Activated CD8-positive, alpha-beta T cell treated with anti-CD3 and anti-CD28 coated beads for 36 hours (primary cell): ENCODE measurements around the gene TBP. TPM values are rescaled to one million over a fixed set of nuclear protein-coding genes. Genes with fewer than 3 reads are reported as not detected.

ENCODE experiments used
- ATAC-seq: fragments of 200-7000 bp; cut with Tn5 transposase; one replicate; pipeline ENCODE4 v1.10.0; 2021; ENCODE audit warnings: mild to moderate bottlenecking, moderate library complexity
- CTCF ChIA-PET: fragments of 350-600 bp; sonication (Branson Sonifier 250); formaldehyde crosslinking; loops from one replicate; lab custom pipeline; 2021; ENCODE audit warnings: antibody characterized with exemption; lab: Charles Lee
- POLR2A ChIA-PET: fragments of 350-600 bp; sonication (Branson Sonifier 250); formaldehyde crosslinking; loops from one replicate; lab custom pipeline; 2021; ENCODE audit warnings: antibody characterized with exemption; lab: Charles Lee
- DNase-seq: peaks from one replicate; pipeline ENCODE4 v3.0.0-alpha.2; 2020
- H3K27ac Mint-ChIP-seq: one replicate; pipeline ENCODE4 v1.8.0; 2021; ENCODE audit warnings: mild to moderate bottlenecking, mixed read lengths
- H3K27me3 Mint-ChIP-seq: one replicate; pipeline ENCODE4 v1.8.0; 2021; ENCODE audit warnings: mixed read lengths
- H3K36me3 Mint-ChIP-seq: one replicate; pipeline ENCODE4 v1.8.0; 2021; ENCODE audit warnings: low read depth, mixed read lengths
- H3K4me1 Mint-ChIP-seq: one replicate; pipeline ENCODE4 v1.8.0; 2021; ENCODE audit warnings: low read depth, mixed read lengths
- H3K4me3 Mint-ChIP-seq: one replicate; pipeline ENCODE4 v1.8.0; 2021; ENCODE audit warnings: mild to moderate bottlenecking, moderate library complexity, mixed read lengths
- H3K9me3 Mint-ChIP-seq: one replicate; pipeline ENCODE4 v1.8.0; 2021; ENCODE audit warnings: mixed read lengths
- intact Hi-C: fragments of 100-400 bp; cut with micrococcal nuclease; formaldehyde crosslinking; loops from one replicate; pipeline ENCODE4 v1.10.0; 2022
- total RNA-seq, 2 experiments: library from RNA; stranded (reverse); gene quantifications; one replicate each; pipeline ENCODE4 v1.2.3, GENCODE V29; 2021
- TF ChIP-seq, protein P1 (sequence below): fragments of 200-600 bp; IDR thresholded peaks from one replicate; pipeline ENCODE4 v1.8.0; 2022; ENCODE audit warnings: antibody characterized with exemption, mild to moderate bottlenecking

Gene TBP
- total RNA-seq, 2 experiments from 2014 or later = 21.0 to 22.1 TPM

DNA sequence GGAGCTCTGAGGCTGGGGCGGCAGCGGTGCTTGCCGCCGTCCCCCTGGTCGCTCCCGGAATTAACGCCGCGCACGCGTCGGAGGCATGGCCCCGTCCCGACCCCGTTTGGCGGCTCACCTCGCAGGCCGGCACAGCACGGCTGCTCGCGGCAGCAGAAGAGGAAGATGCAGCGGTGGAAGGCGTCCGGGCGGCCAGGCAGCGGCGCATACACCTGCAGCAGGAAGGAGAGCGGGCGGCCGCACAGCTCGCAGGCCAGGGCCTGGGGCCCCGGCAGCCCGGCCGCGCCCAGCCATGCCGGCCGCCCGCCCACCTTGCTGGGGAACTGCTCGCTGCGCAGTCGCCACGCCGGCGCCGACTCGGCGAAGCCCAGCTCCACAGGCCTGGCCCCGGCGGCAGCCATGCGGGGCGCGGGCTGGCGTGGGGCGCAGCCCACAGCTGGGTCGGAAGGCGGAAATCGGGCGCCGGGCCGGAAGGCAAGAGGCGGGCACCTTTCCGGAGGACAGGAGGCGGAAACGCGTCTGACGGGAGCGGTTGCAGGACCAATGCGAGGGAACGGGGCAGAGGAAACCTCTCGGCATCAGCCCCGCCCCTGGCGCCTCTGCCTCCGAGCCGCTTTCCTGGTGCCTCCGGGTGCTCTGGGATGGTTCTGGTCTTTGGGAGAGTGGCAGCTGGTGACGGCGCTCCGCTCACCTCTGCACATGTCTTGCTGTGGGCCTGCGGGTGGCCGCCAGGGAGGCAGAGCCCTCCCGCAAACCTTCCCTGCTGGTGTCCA lies 30.2 kb downstream of the TBP start, which contains the start of gene PDCD2:
PDCD2 (minus strand) TSS at position 457 of the 773 bp plus-strand sequence; CDS start at position 401, 56 bp downstream.
- peak; percentile 96 for ATAC-seq
- intact Hi-C loops = no loop called here
- Mint-ChIP-seq H3K9me3 (no peaks in the 10 kb centered on the region), H3K27me3 (no peaks in the 10 kb centered on the region), H3K36me3 (peaks cover 43% of the 10 kb centered on the region), H3K4me1 (peaks cover 29% of the 10 kb centered on the region), H3K27ac (peak within 1 kb of the TSS; percentile 96), H3K4me3 (peak within 1 kb of the TSS; percentile 100)
- POLR2A ChIA-PET = interaction anchor here (0.8 to 2.7 kb wide), 8 partner anchors 10 to 883 kb away, joined by 3 to 20 read pairs (median 4); partner anchors contain the start of genes C6orf120, PSMB1, TBP and WDR27
- peak; percentile 94 for DNase-seq
- TF ChIP-seq, protein P1, sequence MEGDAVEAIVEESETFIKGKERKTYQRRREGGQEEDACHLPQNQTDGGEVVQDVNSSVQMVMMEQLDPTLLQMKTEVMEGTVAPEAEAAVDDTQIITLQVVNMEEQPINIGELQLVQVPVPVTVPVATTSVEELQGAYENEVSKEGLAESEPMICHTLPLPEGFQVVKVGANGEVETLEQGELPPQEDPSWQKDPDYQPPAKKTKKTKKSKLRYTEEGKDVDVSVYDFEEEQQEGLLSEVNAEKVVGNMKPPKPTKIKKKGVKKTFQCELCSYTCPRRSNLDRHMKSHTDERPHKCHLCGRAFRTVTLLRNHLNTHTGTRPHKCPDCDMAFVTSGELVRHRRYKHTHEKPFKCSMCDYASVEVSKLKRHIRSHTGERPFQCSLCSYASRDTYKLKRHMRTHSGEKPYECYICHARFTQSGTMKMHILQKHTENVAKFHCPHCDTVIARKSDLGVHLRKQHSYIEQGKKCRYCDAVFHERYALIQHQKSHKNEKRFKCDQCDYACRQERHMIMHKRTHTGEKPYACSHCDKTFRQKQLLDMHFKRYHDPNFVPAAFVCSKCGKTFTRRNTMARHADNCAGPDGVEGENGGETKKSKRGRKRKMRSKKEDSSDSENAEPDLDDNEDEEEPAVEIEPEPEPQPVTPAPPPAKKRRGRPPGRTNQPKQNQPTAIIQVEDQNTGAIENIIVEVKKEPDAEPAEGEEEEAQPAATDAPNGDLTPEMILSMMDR = no peak
- CTCF ChIA-PET = interaction anchor here (1.1 to 1.6 kb wide), 4 partner anchors 9 to 32 kb away, joined by 3 to 8 read pairs (median 3); no protein-coding TSS in a partner anchor

DNA sequence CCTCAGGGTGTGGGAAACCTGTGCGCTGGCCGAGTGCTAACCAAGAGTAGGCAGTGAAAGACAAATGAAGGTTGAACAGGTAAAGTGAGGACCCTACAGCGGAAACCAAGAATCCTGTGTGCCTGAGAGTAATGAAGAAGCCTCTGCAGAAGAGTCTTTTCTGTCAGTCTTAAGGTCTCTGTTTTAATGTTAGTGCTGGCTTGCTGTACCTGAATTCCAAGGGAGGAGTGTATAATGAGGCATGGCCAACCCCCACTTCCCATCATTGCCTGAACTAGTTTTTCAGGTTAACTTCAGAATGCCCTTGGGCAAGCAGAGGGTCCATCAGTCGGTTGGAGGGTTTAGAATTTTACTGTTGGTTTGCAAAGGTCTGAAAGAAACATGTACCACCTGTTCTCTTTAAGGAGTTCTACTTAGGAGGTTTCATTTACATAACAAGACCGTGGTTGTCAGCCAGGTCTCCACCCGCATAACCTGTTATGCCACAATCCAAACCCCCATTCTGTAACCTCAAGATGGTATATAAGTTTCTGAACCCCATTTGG lies 30.9 kb downstream of the TBP start:
- peaks cover 38% of the 10 kb centered on the region for H3K36me3 Mint-ChIP-seq
- H3K9me3 Mint-ChIP-seq = peaks cover 2% of the 10 kb centered on the region
- ATAC-seq = no peak
- intact Hi-C loops = no loop called here
- peaks cover 29% of the 10 kb centered on the region for H3K4me1 Mint-ChIP-seq
- TF ChIP-seq, protein P1 = no peak
- ChIA-PET CTCF (interaction anchor here (1.2 to 1.6 kb wide), 2 partner anchors 10 to 33 kb away, joined by 3 to 8 read pairs; no protein-coding TSS in a partner anchor), POLR2A (interaction anchor here (1.1 to 2.7 kb wide), 5 partner anchors 11 to 31 kb away, joined by 3 to 20 read pairs (median 4); partner anchors contain the start of genes PSMB1 and TBP)
- H3K4me3 Mint-ChIP-seq = peak overlapping the region; percentile 100
- no peak for DNase-seq
- peaks cover 2% of the 10 kb centered on the region for H3K27me3 Mint-ChIP-seq
- H3K27ac Mint-ChIP-seq = peak overlapping the region; percentile 96

DNA sequence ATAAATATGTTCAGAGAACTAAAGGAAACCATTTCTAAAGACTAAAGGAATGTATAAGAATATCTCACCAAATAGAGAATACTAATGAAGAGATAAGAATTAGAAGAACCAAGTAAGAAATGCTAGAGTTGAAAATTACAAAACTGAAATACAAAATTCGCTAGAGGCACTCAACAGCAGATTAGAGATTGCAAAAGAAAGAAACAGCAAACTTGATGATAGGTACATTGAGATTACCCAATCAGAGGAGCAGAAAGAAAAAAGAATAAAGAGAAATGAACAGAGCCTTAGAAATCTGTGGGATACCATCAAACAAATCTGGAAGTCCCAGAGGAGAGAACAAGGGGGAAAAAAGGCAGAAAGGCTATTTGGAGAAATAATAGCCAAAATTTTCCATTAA lies 36.6 kb downstream of the TBP start:
- no peak for ATAC-seq
- TF ChIP-seq, protein P1 = no peak
- Mint-ChIP-seq H3K4me1 (no peaks in the 10 kb centered on the region), H3K27ac (no peak overlapping the region), H3K4me3 (no peak overlapping the region), H3K27me3 (peaks cover 9% of the 10 kb centered on the region), H3K36me3 (peaks cover 6% of the 10 kb centered on the region), H3K9me3 (peaks cover 24% of the 10 kb centered on the region)
- intact Hi-C loops = no loop called here
- no peak for DNase-seq
- ChIA-PET POLR2A (no interaction called here), CTCF (no interaction called here)

DNA sequence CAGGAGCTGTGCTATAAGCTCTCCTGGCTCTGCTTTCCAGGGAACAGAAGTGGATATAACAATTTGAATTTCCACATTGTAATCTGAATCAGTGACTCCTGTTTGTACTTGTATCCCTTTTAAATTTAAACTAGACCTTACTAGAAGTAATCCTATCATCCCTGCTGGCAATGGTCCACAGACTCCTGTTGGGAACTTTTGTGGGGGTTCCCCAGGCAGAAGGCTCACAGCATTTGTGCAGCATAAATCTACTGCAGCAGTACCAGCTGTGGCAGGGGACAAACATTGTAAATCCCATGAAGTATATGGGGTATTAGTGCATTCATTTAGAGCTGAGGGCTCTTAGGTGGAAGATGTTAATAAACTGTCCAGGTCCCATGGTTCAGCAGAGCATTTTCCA lies 42.3 kb downstream of the TBP start:
- intact Hi-C loops = no loop called here
- H3K27me3 Mint-ChIP-seq = peaks cover 6% of the 10 kb centered on the region
- CTCF ChIA-PET = no interaction called here

More for the DNA sequence above, 42.3 kb downstream of the TBP start:
- H3K9me3 Mint-ChIP-seq = peaks cover 13% of the 10 kb centered on the region
- no peak for ATAC-seq
- no peaks in the 10 kb centered on the region for H3K36me3 Mint-ChIP-seq
- H3K4me3 Mint-ChIP-seq = no peak overlapping the region
- TF ChIP-seq, protein P1 = no peak
- no peaks in the 10 kb centered on the region for H3K4me1 Mint-ChIP-seq
- no peak for DNase-seq
- H3K27ac Mint-ChIP-seq = no peak overlapping the region
- POLR2A ChIA-PET = no interaction called here
